C1 segment of cervical spinal cord (tissue), 14 donors: Measurements from ENCODE around the gene SPAG9.
"Not testable (repeated sequence)": the region's sequence is repeated elsewhere in the genome, so short reads cannot be mapped to it uniquely, and the experiment has no call there.

Source experiments
- DNase-seq, 14 donors: peaks; one replicate each; lab custom pipeline; 2025; lab: John Stamatoyannopoulos, UW

SPAG9 gene

GRCh38 chr17:51088868-51089267, 31.8 kb downstream of the SPAG9 start:
- not testable (repeated sequence) for DNase-seq

DNA sequence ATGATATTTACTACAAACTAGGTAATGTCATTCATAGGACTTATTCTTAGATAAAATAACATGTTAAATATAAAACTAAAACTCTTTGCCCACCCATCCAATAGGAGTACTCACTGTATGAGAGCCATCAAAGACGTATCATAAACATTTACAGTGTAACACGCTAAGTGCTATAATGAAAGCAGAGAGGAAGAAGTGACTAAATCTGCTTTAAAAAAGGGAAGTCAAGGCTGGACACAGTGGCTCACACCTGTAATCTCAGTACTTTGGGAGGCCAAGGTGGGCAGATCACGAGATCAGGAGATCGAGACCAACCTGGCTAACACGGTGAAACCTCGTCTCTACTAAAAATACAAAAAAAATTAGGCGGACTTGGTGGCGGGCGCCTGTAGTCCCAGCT, 32.4 kb downstream of the SPAG9 start:
- DNase-seq, result no peak

DNA sequence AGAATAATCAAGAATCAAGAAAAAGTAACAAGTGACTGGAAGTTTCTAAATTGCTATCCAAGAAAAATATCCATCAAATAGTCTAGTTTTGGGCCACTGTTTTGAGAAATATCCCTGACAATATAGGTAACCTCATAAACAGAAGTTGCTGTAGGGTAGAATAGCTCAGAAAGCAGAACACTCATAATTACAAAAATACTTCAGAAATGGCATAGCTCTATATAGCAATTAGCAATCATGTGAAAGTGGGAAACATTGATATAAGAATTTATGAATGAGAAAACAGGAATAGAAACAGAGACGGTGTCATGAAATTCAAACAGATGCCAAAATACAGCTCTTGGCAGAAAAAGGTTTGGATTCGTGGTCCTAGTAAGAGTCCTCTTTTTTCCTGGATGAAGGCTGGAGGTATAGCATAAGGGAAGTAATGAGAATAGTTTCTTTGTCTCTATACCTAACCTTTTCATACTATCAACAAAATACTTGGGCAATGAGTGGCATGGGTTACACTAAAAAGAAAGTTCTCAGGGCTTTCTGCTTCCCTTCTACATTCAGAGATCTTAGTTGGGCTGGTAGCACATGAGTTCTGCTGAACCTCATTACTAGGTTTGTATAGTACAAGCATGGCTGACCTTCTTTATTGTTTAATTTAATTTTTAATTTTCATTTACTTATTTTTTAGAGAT, 33.5 kb downstream of the SPAG9 start:
- DNase-seq, result no peak

DNA sequence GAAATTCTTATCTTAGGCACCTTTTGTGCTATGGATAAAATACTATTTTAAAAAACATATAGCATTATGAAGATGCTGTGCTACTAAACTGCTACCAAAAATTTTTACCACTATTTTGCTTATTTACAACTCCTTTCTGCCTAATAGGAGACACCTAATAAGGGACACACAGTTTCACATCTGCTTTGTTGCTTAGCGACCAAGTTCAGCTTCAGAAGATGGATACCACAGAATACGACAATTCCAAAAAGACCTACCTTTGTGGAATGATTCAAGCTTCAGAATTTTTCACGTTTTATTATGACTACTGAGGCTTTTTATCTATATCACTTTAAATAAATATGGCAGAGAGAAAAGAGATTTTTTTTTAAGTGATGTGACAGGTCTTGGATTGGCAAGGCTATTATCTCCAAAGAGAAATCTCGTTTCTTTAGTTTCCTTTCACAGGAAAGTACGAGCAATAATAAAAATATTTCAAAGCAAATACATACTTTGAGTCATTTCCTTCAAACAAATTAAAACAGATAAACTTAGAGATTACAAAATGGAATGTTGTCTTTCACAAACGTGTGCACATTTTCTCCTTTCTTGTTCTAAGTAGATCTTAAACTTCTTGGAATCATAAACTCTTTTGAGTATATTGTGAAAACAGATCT, 35.4 kb downstream of the SPAG9 start:
- no peak for DNase-seq

GRCh38 chr17:51083981-51084380, 36.7 kb downstream of the SPAG9 start:
- DNase-seq, result no peak

GRCh38 chr17:51083364-51083763, 37.3 kb downstream of the SPAG9 start:
- DNase-seq, result not testable (repeated sequence)

- no peak for DNase-seq
These were observed 41.6 kb downstream of the SPAG9 start for GRCh38 chr17:51079049-51079448.

GRCh38 chr17:51078009-51078592, 42.6 kb downstream of the SPAG9 start:
- DNase-seq, result no peak

GRCh38 chr17:51076821-51077220, 43.8 kb downstream of the SPAG9 start:
- DNase-seq, result no peak

- no peak for DNase-seq
These were observed 49.1 kb downstream of the SPAG9 start for GRCh38 chr17:51071556-51071955.

GRCh38 chr17:51065466-51065865, 55.2 kb downstream of the SPAG9 start:
- DNase-seq, result no peak

GRCh38 chr17:51064061-51064735, 56.5 kb downstream of the SPAG9 start:
- DNase-seq, result no peak

DNA sequence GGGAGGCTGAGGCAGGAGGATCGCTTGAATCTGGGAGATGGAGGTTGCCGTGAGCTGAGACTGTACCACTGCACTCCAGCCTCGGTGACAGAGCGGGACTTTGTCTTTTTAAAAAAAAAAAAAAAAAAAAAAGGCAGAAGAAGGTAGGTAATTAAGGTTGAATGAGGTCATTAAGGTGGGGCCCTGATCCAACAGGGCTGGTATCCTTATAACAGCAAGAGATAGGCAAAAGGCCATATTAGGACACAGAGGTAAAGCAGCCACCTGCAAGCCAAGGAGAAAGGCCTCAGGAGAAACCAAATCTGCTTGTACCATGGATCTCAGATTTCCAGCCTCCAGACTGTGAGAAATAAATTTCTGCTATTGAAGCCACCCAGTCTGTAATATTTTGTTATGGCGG, 60.3 kb downstream of the SPAG9 start:
- no peak for DNase-seq

- no peak for DNase-seq
These were observed 60.9 kb downstream of the SPAG9 start for GRCh38 chr17:51059781-51060180.

- no peak for DNase-seq
These were observed 63.1 kb downstream of the SPAG9 start for GRCh38 chr17:51057534-51057933.

- DNase-seq, result peak in 4 of 14 donors; percentile 11 to 56 (median 32)
These were observed 63.7 kb downstream of the SPAG9 start for GRCh38 chr17:51056813-51057510.

DNA sequence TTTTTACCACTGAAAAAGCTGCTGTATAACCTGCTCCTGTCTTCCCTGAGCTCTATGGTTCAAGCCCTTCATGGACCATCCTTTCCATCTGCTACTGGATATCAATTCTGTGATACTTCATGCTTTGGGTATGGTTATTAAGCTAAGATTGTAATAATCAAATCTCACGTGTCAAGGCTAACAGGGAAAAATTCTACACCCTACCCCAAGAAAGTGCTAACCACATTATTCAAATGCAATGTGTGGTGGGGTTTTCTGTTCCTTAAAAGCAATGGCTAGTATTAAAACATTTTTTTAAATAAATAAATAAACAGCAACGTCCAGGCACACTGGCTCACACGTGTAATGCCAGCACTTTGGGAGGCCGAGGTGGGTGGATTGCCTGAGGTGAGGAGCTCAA, 65.9 kb downstream of the SPAG9 start:
- no peak for DNase-seq

GRCh38 chr17:51052235-51052634, 68.4 kb downstream of the SPAG9 start:
- no peak for DNase-seq

DNA sequence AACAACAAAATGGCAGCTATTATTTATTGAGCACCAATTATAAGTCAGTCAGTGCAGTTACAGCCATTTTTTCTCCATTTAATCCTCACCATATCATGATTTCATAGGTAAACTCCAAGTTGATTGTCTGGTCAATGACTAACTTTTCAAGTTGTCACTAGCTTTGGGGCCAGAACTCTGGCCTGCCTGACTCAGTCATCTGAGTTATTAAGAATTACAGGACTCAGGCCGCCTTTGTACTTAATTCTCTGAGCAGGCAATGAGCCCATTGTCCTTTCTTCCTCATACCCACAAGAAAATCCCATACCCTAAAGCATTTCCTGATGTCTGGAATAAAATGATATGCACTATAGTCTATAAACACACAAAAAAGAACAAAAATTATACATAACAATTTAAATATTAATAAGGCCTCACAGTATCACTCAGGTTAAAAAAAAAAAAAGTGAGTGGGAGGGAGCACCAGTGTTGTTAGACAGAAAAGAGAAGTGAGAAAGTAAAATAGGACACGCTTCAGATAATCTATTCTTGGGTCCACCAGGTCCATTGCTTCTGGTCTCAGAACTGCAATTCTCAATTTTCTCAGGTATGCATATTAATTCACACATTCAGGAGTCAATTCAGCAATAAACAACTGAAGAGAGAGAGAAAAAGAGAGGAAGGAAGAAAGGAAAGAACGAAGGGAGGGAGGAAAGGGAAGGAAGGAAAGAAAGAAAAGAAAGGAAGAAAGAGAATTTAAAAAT, 70.2 kb downstream of the SPAG9 start:
- no peak for DNase-seq

DNA sequence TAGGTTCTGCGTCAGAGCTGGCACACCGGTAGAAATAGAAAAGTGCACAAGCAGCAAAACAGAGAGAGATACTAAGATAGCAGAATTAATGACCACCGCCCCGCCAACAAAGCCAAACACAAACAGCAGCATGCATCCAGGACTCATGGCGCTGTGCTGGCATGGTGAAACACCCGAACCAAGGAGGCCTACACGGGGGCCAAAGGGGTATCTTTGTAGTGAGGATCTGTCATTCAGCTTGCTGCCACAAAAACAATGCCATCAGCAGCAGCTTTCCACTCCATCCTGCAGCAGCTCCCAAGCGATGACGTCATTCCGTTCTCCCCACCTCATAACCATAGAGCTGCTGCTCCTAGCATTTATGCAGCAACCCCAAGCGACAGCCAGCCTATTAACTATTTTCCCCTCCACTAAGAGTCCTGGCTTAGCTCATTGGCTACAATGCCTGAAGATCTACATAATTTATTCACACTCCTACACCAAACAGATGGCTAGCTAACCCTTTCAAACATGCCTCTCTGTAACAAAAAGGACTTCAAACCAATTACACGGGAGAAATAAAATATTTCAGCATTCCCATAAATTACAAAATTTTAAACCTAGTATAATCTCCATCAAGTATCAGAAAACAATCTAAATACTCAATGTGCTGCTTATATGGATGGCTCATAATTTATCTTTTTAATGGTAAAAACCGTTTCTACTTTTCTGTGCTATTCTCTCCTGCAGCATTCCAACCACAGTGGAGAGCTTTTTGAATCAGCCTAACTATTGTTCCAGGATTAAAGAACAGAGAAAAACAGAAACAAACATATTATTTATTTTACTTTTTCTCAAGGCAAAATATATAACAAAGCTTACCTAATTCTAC, 73.9 kb downstream of the SPAG9 start:
- peak in 12 of 14 donors; percentile 46 to 99 (median 74) for DNase-seq
